Thymus (tissue), 11 donors: Measurements from ENCODE around the gene PLD5. TPM values are rescaled to one million over a fixed set of nuclear protein-coding genes. Genes with fewer than 3 reads are reported as not detected.
"Not testable (repeated sequence)": the region's sequence is repeated elsewhere in the genome, so short reads cannot be mapped to it uniquely, and the experiment has no call there.

Experiments used
- DNase-seq, 9 donors: peaks; one replicate each; pipeline ENCODE4 v3.0.0-alpha.2; 2013; ENCODE audit warnings: low spot score in 9 of 9, low read depth in 6 of 9, missing footprints in 1 of 9
- H3K27ac ChIP-seq, 2 donors: one replicate each; pipeline ENCODE4 v1.5.1; 2013; ENCODE audit warnings: control low read depth in 1 of 2, low read depth in 1 of 2, low read length in 1 of 2, mild to moderate bottlenecking in 1 of 2, moderate library complexity in 1 of 2
- H3K27me3 ChIP-seq, 2 donors: one replicate each; pipeline ENCODE4 v1.5.1; 2013; ENCODE audit warnings: low read length in 1 of 2; ENCODE audit not compliant: control insufficient read depth in 2 of 2, insufficient read depth in 1 of 2
- H3K36me3 ChIP-seq, 2 donors: one replicate each; pipeline ENCODE4 v1.5.1; 2013; ENCODE audit warnings: low read length in 1 of 2, mild to moderate bottlenecking in 1 of 2, moderate library complexity in 1 of 2; ENCODE audit not compliant: control insufficient read depth in 2 of 2, insufficient read depth in 2 of 2
- H3K4me1 ChIP-seq, 2 donors: one replicate each; pipeline ENCODE4 v1.5.1; 2013; ENCODE audit warnings: low read length in 2 of 2; ENCODE audit not compliant: control insufficient read depth in 2 of 2, insufficient read depth in 2 of 2
- H3K4me3 ChIP-seq, 2 donors: one replicate each; pipeline ENCODE4 v1.5.1; 2013; ENCODE audit warnings: low read length in 2 of 2, control low read depth in 1 of 2, mild to moderate bottlenecking in 1 of 2
- H3K9me3 ChIP-seq, 2 donors: one replicate each; pipeline ENCODE4 v1.5.1; 2013; ENCODE audit warnings: low read length in 1 of 2, mild to moderate bottlenecking in 1 of 2; ENCODE audit not compliant: control insufficient read depth in 2 of 2, insufficient read depth in 1 of 2
- WGBS: extraction: QIAGEN DNeasy Blood & Tissue Kit; methylation state at CpG from one replicate; pipeline ENCODE4 v1.1.7; 2013; 5-methylcytosine and 5-hydroxymethylcytosine counted together
- polyA plus RNA-seq: library from polyadenylated mRNA; stranded (reverse); fragments of 200-250 nt; gene quantifications from one replicate; pipeline ENCODE4 v1.2.3, GENCODE V29; 2013
- total RNA-seq: library from RNA; stranded (reverse); fragments of 120-200 nt; gene quantifications from one replicate; pipeline ENCODE4 v1.2.4, GENCODE V29; 2013
- donor health status: healthy.

Gene PLD5
- total and polyA plus RNA-seq, 2 donors, result 0.25 to 0.66 TPM

GRCh38 chr1:242416657-242417056, 107.8 kb downstream of the PLD5 start:
- no peaks in the 10 kb centered on the region for H3K27me3 ChIP-seq
- no peaks in the 10 kb centered on the region for H3K36me3 ChIP-seq
- H3K27ac ChIP-seq, result no peak overlapping the region
- H3K4me3 ChIP-seq, result no peak overlapping the region
- no peak for DNase-seq
- no peaks in the 10 kb centered on the region for H3K9me3 ChIP-seq
- no peaks in the 10 kb centered on the region for H3K4me1 ChIP-seq
- WGBS, result 87% methylated on average over 1 of the region's 1 CpG

GRCh38 chr1:242412921-242413320, 111.6 kb downstream of the PLD5 start:
- DNase-seq, result no peak
- Histone ChIP-seq H3K27me3 (no peaks in the 10 kb centered on the region), H3K27ac (no peak overlapping the region), H3K9me3 (no peaks in the 10 kb centered on the region), H3K4me3 (no peak overlapping the region), H3K4me1 (no peaks in the 10 kb centered on the region), H3K36me3 (no peaks in the 10 kb centered on the region)
- 54% methylated on average over 6 of the region's 6 CpGs for WGBS

GRCh38 chr1:242411901-242412300, 112.6 kb downstream of the PLD5 start:
- DNase-seq, result no peak
- H3K9me3 ChIP-seq, result no peaks in the 10 kb centered on the region
- H3K4me1 ChIP-seq, result no peaks in the 10 kb centered on the region
- H3K27me3 ChIP-seq, result no peaks in the 10 kb centered on the region
- no peaks in the 10 kb centered on the region for H3K36me3 ChIP-seq
- no peak overlapping the region for H3K27ac ChIP-seq
- H3K4me3 ChIP-seq, result no peak overlapping the region

GRCh38 chr1:242405947-242406346, 118.5 kb downstream of the PLD5 start:
- H3K36me3 ChIP-seq, result no peaks in the 10 kb centered on the region
- WGBS, result 91% methylated on average over 2 of the region's 2 CpGs
- H3K9me3 ChIP-seq, result no peaks in the 10 kb centered on the region

GRCh38 chr1:242404296-242404695, 120.2 kb downstream of the PLD5 start:
- Histone ChIP-seq H3K27ac (no peak overlapping the region), H3K36me3 (no peaks in the 10 kb centered on the region), H3K4me3 (no peak overlapping the region), H3K9me3 (no peaks in the 10 kb centered on the region), H3K4me1 (no peaks in the 10 kb centered on the region), H3K27me3 (no peaks in the 10 kb centered on the region)
- no peak for DNase-seq
- WGBS, result 95% methylated on average over 5 of the region's 5 CpGs

More at GRCh38 chr1:242405947-242406346, 118.5 kb downstream of the PLD5 start:
- DNase-seq, result no peak
- H3K27ac ChIP-seq, result no peak overlapping the region
- no peak overlapping the region for H3K4me3 ChIP-seq
- H3K4me1 ChIP-seq, result no peaks in the 10 kb centered on the region
- H3K27me3 ChIP-seq, result no peaks in the 10 kb centered on the region

GRCh38 chr1:242402956-242403355, 121.5 kb downstream of the PLD5 start:
- DNase-seq, result no peak
- WGBS, result 97% methylated on average over 5 of the region's 5 CpGs
- H3K36me3 ChIP-seq, result no peaks in the 10 kb centered on the region
- H3K27ac ChIP-seq, result no peak overlapping the region
- no peaks in the 10 kb centered on the region for H3K27me3 ChIP-seq
- H3K9me3 ChIP-seq, result no peaks in the 10 kb centered on the region
- no peaks in the 10 kb centered on the region for H3K4me1 ChIP-seq
- H3K4me3 ChIP-seq, result no peak overlapping the region

GRCh38 chr1:242401937-242402336, 122.6 kb downstream of the PLD5 start:
- WGBS, result 94% methylated on average over 3 of the region's 3 CpGs
- no peaks in the 10 kb centered on the region for H3K9me3 ChIP-seq
- H3K4me3 ChIP-seq, result no peak overlapping the region
- H3K27ac ChIP-seq, result no peak overlapping the region
- no peaks in the 10 kb centered on the region for H3K27me3 ChIP-seq
- H3K4me1 ChIP-seq, result no peaks in the 10 kb centered on the region
- no peaks in the 10 kb centered on the region for H3K36me3 ChIP-seq
- no peak for DNase-seq

- Histone ChIP-seq H3K4me3 (no peak overlapping the region), H3K27ac (no peak overlapping the region), H3K36me3 (no peaks in the 10 kb centered on the region), H3K4me1 (no peaks in the 10 kb centered on the region), H3K27me3 (no peaks in the 10 kb centered on the region), H3K9me3 (no peaks in the 10 kb centered on the region)
- 80% methylated on average over 5 of the region's 5 CpGs for WGBS
- no peak for DNase-seq
These were observed 126.1 kb downstream of the PLD5 start for GRCh38 chr1:242398351-242398750.

- Histone ChIP-seq H3K27ac (no peak overlapping the region), H3K27me3 (no peaks in the 10 kb centered on the region), H3K4me3 (no peak overlapping the region), H3K36me3 (no peaks in the 10 kb centered on the region), H3K4me1 (no peaks in the 10 kb centered on the region), H3K9me3 (no peaks in the 10 kb centered on the region)
- DNase-seq, result no peak
These were observed 132.6 kb downstream of the PLD5 start for GRCh38 chr1:242391896-242392295.

- DNase-seq, result not testable (repeated sequence)
- 82% methylated on average over 6 of the region's 6 CpGs for WGBS
These were observed 148.4 kb downstream of the PLD5 start for GRCh38 chr1:242376121-242376520.

More at GRCh38 chr1:242376121-242376520, 148.4 kb downstream of the PLD5 start:
- not testable (repeated sequence) for H3K4me3 ChIP-seq, H3K27me3 ChIP-seq, H3K27ac ChIP-seq, H3K9me3 ChIP-seq, H3K36me3 ChIP-seq, H3K4me1 ChIP-seq
